H54 (cell line): ENCODE measurements around the gene SYT13.

Source experiments
- DNase-seq: peaks from one replicate; pipeline ENCODE4 v3.0.0; 2011; ENCODE audit warnings: low spot score, mixed read lengths; ENCODE audit not compliant: insufficient read length
- FAIRE-seq: peaks from 3 replicates; lab custom pipeline; 2011; peaks lifted over from hg19 to GRCh38; lab: Jason Lieb, UNC
- POLR2A ChIP-seq: IDR thresholded peaks from 2 replicates; pipeline ENCODE4 v1.6.1; 2011; ENCODE audit warnings: low read depth, mild to moderate bottlenecking, low read length

The SYT13 gene

GRCh38 chr11:45234306-45235006 is 51.7 kb downstream of the SYT13 start:
- TF ChIP-seq POLR2A: no peak
- FAIRE-seq (no peak), DNase-seq (no peak)

- no peak for TF ChIP-seq POLR2A
- FAIRE-seq: no peak
- no peak for DNase-seq
Observed at GRCh38 chr11:45233804-45234170, 52.4 kb downstream of the SYT13 start.

- FAIRE-seq (no peak), DNase-seq (peak; percentile 95)
- TF ChIP-seq POLR2A: no peak
Observed at GRCh38 chr11:45233121-45233803, 52.9 kb downstream of the SYT13 start.

- no peak for FAIRE-seq
- DNase-seq: no peak
- no peak for TF ChIP-seq POLR2A
Observed at GRCh38 chr11:45232341-45233080, 53.6 kb downstream of the SYT13 start.

- DNase-seq (no peak), FAIRE-seq (no peak)
- no peak for TF ChIP-seq POLR2A
Observed at GRCh38 chr11:45229401-45230020, 56.6 kb downstream of the SYT13 start.

GRCh38 chr11:45227836-45228235 is 58.3 kb downstream of the SYT13 start:
- DNase-seq (no peak), FAIRE-seq (no peak)
- no peak for TF ChIP-seq POLR2A

GRCh38 chr11:45226901-45227300 is 59.2 kb downstream of the SYT13 start:
- FAIRE-seq (no peak), DNase-seq (no peak)
- TF ChIP-seq POLR2A: no peak

GRCh38 chr11:45225961-45226871 is 59.9 kb downstream of the SYT13 start:
- DNase-seq (no peak), FAIRE-seq (no peak)
- TF ChIP-seq POLR2A: no peak

GRCh38 chr11:45225277-45225676 is 60.9 kb downstream of the SYT13 start:
- no peak for FAIRE-seq
- DNase-seq: no peak
- TF ChIP-seq POLR2A: no peak

GRCh38 chr11:45224766-45225165 is 61.4 kb downstream of the SYT13 start:
- FAIRE-seq: no peak
- TF ChIP-seq POLR2A: no peak
- no peak for DNase-seq

GRCh38 chr11:45223496-45223895 is 62.6 kb downstream of the SYT13 start:
- no peak for FAIRE-seq
- DNase-seq: no peak

GRCh38 chr11:45219411-45219810 is 66.7 kb downstream of the SYT13 start:
- FAIRE-seq (no peak), DNase-seq (no peak)
- TF ChIP-seq POLR2A: no peak

More at GRCh38 chr11:45223496-45223895, 62.6 kb downstream of the SYT13 start:
- TF ChIP-seq POLR2A: no peak

GRCh38 chr11:45218705-45219104 is 67.4 kb downstream of the SYT13 start:
- no peak for DNase-seq
- TF ChIP-seq POLR2A: no peak
- FAIRE-seq: no peak
